ENCODE measurements around the gene CCDC107. TPM values are rescaled to one million over a fixed set of nuclear protein-coding genes. Genes with fewer than 3 reads are reported as not detected.

CCDC107 gene
- total RNA-seq, 1 experiment from 2014 or later, result 12.0 TPM

- H3K4me3 Mint-ChIP-seq, result no peak overlapping the region
- Histone ChIP-seq H3K27me3 (ENCODE audit: insufficient read depth, low read length) (no peaks in the 10 kb centered on the region), H3K18ac (ENCODE audit: insufficient read length, low read depth, low read length) (no peak overlapping the region), H2BK12ac (ENCODE audit: insufficient read length, low read depth, low read length) (no peak overlapping the region), H3K79me1 (ENCODE audit: insufficient read depth, low read depth, low read length, poor library complexity, severe bottlenecking) (no peaks in the 10 kb centered on the region), H4K91ac (ENCODE audit: insufficient read length, low read depth, low read length) (no peak overlapping the region), H3K14ac (ENCODE audit: insufficient read depth, low read length) (no peak overlapping the region), H3K27ac (ENCODE audit: insufficient read length, low read depth, low read length) (no peak overlapping the region), H3T11ph (ENCODE audit: low read length) (no peak overlapping the region), H4K5ac (ENCODE audit: insufficient read length, low read depth, low read length) (no peak overlapping the region), H2AK5ac (ENCODE audit: insufficient read length, low read length) (no peak overlapping the region), H2AFZ (ENCODE audit: low read length) (no peak overlapping the region), H2BK15ac (ENCODE audit: low read depth, low read length) (no peak overlapping the region), H4K8ac (replicated peaks; ENCODE audit: insufficient read length, low read depth, low read length) (no peak overlapping the region), H3K23me2 (ENCODE audit: insufficient read length, low read depth, low read length, poor library complexity, severe bottlenecking) (no peaks in the 10 kb centered on the region), H3K56ac (ENCODE audit: insufficient read length, low read depth, low read length) (no peak overlapping the region), H2BK120ac (ENCODE audit: low read depth, low read length, poor library complexity, severe bottlenecking) (no peak overlapping the region), H2BK20ac (ENCODE audit: low read depth, low read length, poor library complexity, severe bottlenecking) (no peak overlapping the region), H3K9me3 (ENCODE audit: control insufficient read depth, low read depth, low read length) (no peaks in the 10 kb centered on the region), H3K4me2 (ENCODE audit: insufficient read depth, insufficient read length, low read length) (no peak overlapping the region), H3K4ac (ENCODE audit: low read depth, low read length) (no peak overlapping the region), H3K23ac (ENCODE audit: insufficient read length, low read depth, low read length) (no peak overlapping the region), H4K20me1 (ENCODE audit: control insufficient read depth, insufficient read depth, insufficient read length) (no peaks in the 10 kb centered on the region), H3K4me1 (ENCODE audit: insufficient read depth, low read length) (no peaks in the 10 kb centered on the region), H2BK5ac (ENCODE audit: insufficient read length, low read length) (no peak overlapping the region), H3K9ac (ENCODE audit: extremely low read depth, insufficient read length, low read length) (no peak overlapping the region), H3K79me2 (ENCODE audit: insufficient read depth, low read length) (no peaks in the 10 kb centered on the region)
- no peaks in the 10 kb centered on the region; the same call in 1 of the 2 replicates for H3K27me3 Mint-ChIP-seq (ENCODE audit: low read depth)
- DNase-seq, result no peak
- no peaks in the 10 kb centered on the region for H3K4me1 Mint-ChIP-seq
- no peak overlapping the region for H3K27ac Mint-ChIP-seq
- no peak for TF ChIP-seq CTCF (conservative IDR thresholded peaks at IDR 0.05)
- no peaks in the 10 kb centered on the region for H3K36me3 Mint-ChIP-seq (ENCODE audit: insufficient read depth in 1 of 3, low read depth in 3 of 3)
- WGBS (ENCODE audit: extremely low coverage, insufficient read length, low lambda C conversion rate), result no CpG with 5 or more reads among the region's 2 CpGs
- H3K9me3 Mint-ChIP-seq, result no peaks in the 10 kb centered on the region
Measured at GRCh38 chr9:35627575-35627974, 30.5 kb upstream of the CCDC107 start.

Data from H9 (cell line).